Astrocyte (in vitro differentiated cells and primary cell): ENCODE results near the gene TAF8. TPM values are rescaled to one million over a fixed set of nuclear protein-coding genes. Genes with fewer than 3 reads are reported as not detected.

Experiments used
- DNase-seq: peaks from one replicate; pipeline ENCODE4 v3.0.0-alpha.2; 2010; ENCODE audit warnings: low read depth
- FAIRE-seq: peaks from 2 replicates; lab custom pipeline; 2011; peaks lifted over from hg19 to GRCh38; lab: Jason Lieb, UNC
- H2AFZ ChIP-seq: 2 replicates; pipeline ENCODE4 v1.6.0; 2012; ENCODE audit warnings: low read depth, low read length, inconsistent platforms
- H3K27ac ChIP-seq: 2 replicates; pipeline ENCODE4 v1.5.1; 2011; ENCODE audit warnings: low read depth, low read length, inconsistent platforms
- H3K27me3 ChIP-seq: 2 replicates; pipeline ENCODE4 v1.6.0; 2011; ENCODE audit warnings: low read length, inconsistent platforms; ENCODE audit not compliant: insufficient read depth
- H3K36me3 ChIP-seq: 2 replicates; pipeline ENCODE4 v1.5.1; 2011; ENCODE audit warnings: low read length, inconsistent platforms; ENCODE audit not compliant: insufficient read depth
- H3K4me1 ChIP-seq: 2 replicates; pipeline ENCODE4 v1.5.1; 2011; ENCODE audit warnings: low read length, inconsistent platforms; ENCODE audit not compliant: insufficient read depth
- H3K4me2 ChIP-seq: 2 replicates; pipeline ENCODE4 v1.6.0; 2012; ENCODE audit warnings: low read length, inconsistent platforms
- H3K4me3 ChIP-seq: 2 replicates; pipeline ENCODE4 v1.5.1; 2011; ENCODE audit warnings: low read depth, mild to moderate bottlenecking, low read length, inconsistent platforms; ENCODE audit not compliant: insufficient read depth
- H3K79me2 ChIP-seq: 2 replicates; pipeline ENCODE4 v1.6.0; 2012; ENCODE audit warnings: mild to moderate bottlenecking, low read length, inconsistent platforms; ENCODE audit not compliant: insufficient read depth
- H3K9ac ChIP-seq: 2 replicates; pipeline ENCODE4 v1.6.0; 2012; ENCODE audit warnings: mild to moderate bottlenecking, low read length, inconsistent platforms
- H3K9me3 ChIP-seq: 2 replicates; pipeline ENCODE4 v1.5.1; 2012; ENCODE audit warnings: low read depth, mild to moderate bottlenecking, low read length, inconsistent platforms; ENCODE audit not compliant: insufficient read depth
- H4K20me1 ChIP-seq: 2 replicates; pipeline ENCODE4 v1.6.0; 2012; ENCODE audit warnings: low read length, inconsistent platforms; ENCODE audit not compliant: insufficient read depth
- H3K27ac Mint-ChIP-seq: one replicate; pipeline ENCODE4 v1.8.0; 2021; ENCODE audit warnings: mild to moderate bottlenecking, mixed read lengths; ENCODE audit not compliant: unreplicated experiment
- H3K27me3 Mint-ChIP-seq: one replicate; pipeline ENCODE4 v1.8.0; 2021; ENCODE audit warnings: low read depth, mixed read lengths; ENCODE audit not compliant: unreplicated experiment
- H3K36me3 Mint-ChIP-seq: one replicate; pipeline ENCODE4 v1.8.0; 2021; ENCODE audit warnings: low read depth, mixed read lengths; ENCODE audit not compliant: unreplicated experiment
- H3K4me1 Mint-ChIP-seq: one replicate; pipeline ENCODE4 v1.8.0; 2021; ENCODE audit warnings: low read depth, mixed read lengths; ENCODE audit not compliant: unreplicated experiment
- H3K4me3 Mint-ChIP-seq: one replicate; pipeline ENCODE4 v1.8.0; 2021; ENCODE audit warnings: mild to moderate bottlenecking, moderate library complexity, mixed read lengths; ENCODE audit not compliant: unreplicated experiment
- H3K9me3 Mint-ChIP-seq: one replicate; pipeline ENCODE4 v1.8.0; 2021; ENCODE audit warnings: mild to moderate bottlenecking, mixed read lengths; ENCODE audit not compliant: unreplicated experiment
- CTCF ChIP-seq: IDR thresholded peaks from 2 replicates; pipeline ENCODE4 v1.5.1; 2011; ENCODE audit warnings: low read depth, mild to moderate bottlenecking, inconsistent platforms, low read length, moderate library complexity; ENCODE audit not compliant: insufficient read depth
- EZH2 ChIP-seq: IDR thresholded peaks from 2 replicates; pipeline ENCODE4 v1.6.1; 2012; ENCODE audit warnings: mild to moderate bottlenecking, low read length, inconsistent platforms; ENCODE audit not compliant: insufficient read depth
- total RNA-seq: library from RNA; stranded (reverse); gene quantifications from 2 replicates; pipeline ENCODE4 v1.2.1, GENCODE V29; 2021

Gene TAF8
- total RNA-seq, 1 donor from 2014 or later: 14.8 TPM

- H3K9me3 Mint-ChIP-seq: no peaks in the 10 kb centered on the region
- no peak for TF ChIP-seq CTCF
- TF ChIP-seq EZH2: no peak
- H3K9ac ChIP-seq: no peak overlapping the region
Measured at GRCh38 chr6:42083530-42083929, 33.2 kb downstream of the TAF8 start.

GRCh38 chr6:42084889-42085288 is 34.6 kb downstream of the TAF8 start:
- no peak for TF ChIP-seq EZH2
- peak; percentile 40 for TF ChIP-seq CTCF
- peaks cover 5% of the 10 kb centered on the region for H3K4me1 ChIP-seq
- H3K4me1 Mint-ChIP-seq: peaks cover 3% of the 10 kb centered on the region
- no peak overlapping the region for H3K4me3 ChIP-seq
- FAIRE-seq (no peak), DNase-seq (no peak)
- no peak overlapping the region for H3K27ac Mint-ChIP-seq
- H3K4me3 Mint-ChIP-seq: no peak overlapping the region
- H3K9me3 ChIP-seq: no peaks in the 10 kb centered on the region
- H3K36me3 ChIP-seq: peaks cover 1% of the 10 kb centered on the region
- no peak overlapping the region for H2AFZ ChIP-seq
- no peaks in the 10 kb centered on the region for H3K79me2 ChIP-seq
- H3K36me3 Mint-ChIP-seq: peaks cover 3% of the 10 kb centered on the region
- H3K27me3 Mint-ChIP-seq: no peaks in the 10 kb centered on the region
- no peak overlapping the region for H3K4me2 ChIP-seq
- no peaks in the 10 kb centered on the region for H3K27me3 ChIP-seq
- no peaks in the 10 kb centered on the region for H3K9me3 Mint-ChIP-seq
- no peaks in the 10 kb centered on the region for H4K20me1 ChIP-seq
- no peak overlapping the region for H3K27ac ChIP-seq
- H3K9ac ChIP-seq: no peak overlapping the region

More at GRCh38 chr6:42083530-42083929, 33.2 kb downstream of the TAF8 start:
- Histone ChIP-seq H3K36me3 (peaks cover 2% of the 10 kb centered on the region), H3K4me2 (no peak overlapping the region), H3K9me3 (no peaks in the 10 kb centered on the region), H3K27me3 (no peaks in the 10 kb centered on the region), H3K4me3 (no peak overlapping the region), H3K4me1 (peaks cover 5% of the 10 kb centered on the region), H3K27ac (no peak overlapping the region), H4K20me1 (no peaks in the 10 kb centered on the region), H3K79me2 (no peaks in the 10 kb centered on the region), H2AFZ (no peak overlapping the region)
- H3K4me3 Mint-ChIP-seq: no peak overlapping the region
- DNase-seq (no peak), FAIRE-seq (no peak)
- H3K36me3 Mint-ChIP-seq: peaks cover 11% of the 10 kb centered on the region
- H3K27ac Mint-ChIP-seq: no peak overlapping the region
- no peaks in the 10 kb centered on the region for H3K27me3 Mint-ChIP-seq
- peaks cover 3% of the 10 kb centered on the region for H3K4me1 Mint-ChIP-seq

- H2AFZ ChIP-seq: no peak overlapping the region
- H3K4me2 ChIP-seq: no peak overlapping the region
- H3K9me3 ChIP-seq: no peaks in the 10 kb centered on the region
- no peak overlapping the region for H3K4me3 ChIP-seq
- no peak overlapping the region for H3K27ac Mint-ChIP-seq
- H3K9me3 Mint-ChIP-seq: no peaks in the 10 kb centered on the region
- H3K27me3 ChIP-seq: no peaks in the 10 kb centered on the region
- H3K79me2 ChIP-seq: no peaks in the 10 kb centered on the region
- peak; percentile 19 for TF ChIP-seq CTCF
- TF ChIP-seq EZH2: no peak
- no peak overlapping the region for H3K4me3 Mint-ChIP-seq
- no peak overlapping the region for H3K27ac ChIP-seq
- H3K36me3 ChIP-seq: no peaks in the 10 kb centered on the region
- peaks cover 3% of the 10 kb centered on the region for H3K4me1 Mint-ChIP-seq
- DNase-seq (no peak), FAIRE-seq (no peak)
- no peak overlapping the region for H3K9ac ChIP-seq
- H3K36me3 Mint-ChIP-seq: peaks cover 1% of the 10 kb centered on the region
- peaks cover 3% of the 10 kb centered on the region for H3K27me3 Mint-ChIP-seq
- peaks cover 5% of the 10 kb centered on the region for H3K4me1 ChIP-seq
- no peaks in the 10 kb centered on the region for H4K20me1 ChIP-seq
Measured at GRCh38 chr6:42086046-42087035, 36.0 kb downstream of the TAF8 start.
